ENCODE data around the gene CCDC88B. TPM values are rescaled to one million over a fixed set of nuclear protein-coding genes. Genes with fewer than 3 reads are reported as not detected.

The CCDC88B gene
- total RNA-seq, 1 experiment from 2014 or later: 11.2 TPM

DNA sequence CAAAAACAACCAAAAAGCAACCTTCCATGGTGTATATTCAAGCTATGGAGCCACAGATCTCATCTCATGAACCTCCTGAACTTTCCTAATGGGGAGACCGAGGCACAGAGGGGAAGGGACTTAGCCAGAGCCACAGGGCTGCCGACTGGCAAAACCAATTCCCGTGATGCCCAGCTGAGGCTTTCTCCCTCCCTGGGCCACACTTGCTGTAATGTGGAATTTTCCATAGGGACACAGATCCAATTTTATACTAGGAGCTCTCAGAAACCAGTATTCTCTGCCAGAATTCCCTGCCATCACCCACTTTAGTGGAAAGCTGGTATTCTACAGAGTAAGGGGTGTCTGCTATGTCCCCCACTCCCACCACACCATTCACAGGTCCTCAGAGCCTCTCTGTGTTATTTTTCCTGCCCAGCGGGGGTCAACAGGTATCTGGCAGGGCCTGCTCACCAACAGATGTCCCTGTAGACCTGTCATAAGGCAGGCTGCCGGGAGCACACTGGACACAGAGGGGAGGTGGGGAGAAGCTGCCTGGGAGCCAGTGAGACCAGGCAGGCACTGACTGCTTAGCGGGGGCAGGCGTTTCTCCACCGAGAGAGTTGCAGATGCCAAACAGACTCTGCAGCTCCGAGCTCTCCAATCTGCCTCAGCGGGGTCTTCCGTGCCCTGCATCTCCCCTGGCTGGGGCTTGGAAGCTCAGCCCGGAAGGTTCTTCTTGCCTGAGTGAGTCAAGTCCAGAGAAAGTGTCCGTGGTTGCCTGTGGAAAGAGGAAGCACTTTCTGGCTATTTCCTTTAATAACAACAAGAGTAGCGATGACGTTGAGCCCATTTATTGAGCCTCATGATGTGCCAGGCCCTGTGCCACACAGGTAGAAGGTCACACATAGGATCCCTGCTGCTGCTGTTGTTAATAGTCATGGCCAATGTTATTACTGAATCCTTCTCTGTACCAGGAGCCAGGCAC lies 45.3 kb downstream of the CCDC88B start:
- peaks cover 25% of the 10 kb centered on the region for H3K27me3 Mint-ChIP-seq (ENCODE audit: low read depth)
- H3K9me3 Mint-ChIP-seq: peaks cover 0 to 2% of the 10 kb centered on the region in 2 experiments; a peak in 1 of 5 replicates
- no peaks in the 10 kb centered on the region for H3K27me3 ChIP-seq (ENCODE audit: insufficient read depth, low read length)
- H3K14ac ChIP-seq (ENCODE audit: insufficient read depth, low read length): no peak overlapping the region
- H3K23me2 ChIP-seq (ENCODE audit: insufficient read length, low read depth, low read length, poor library complexity, severe bottlenecking): no peaks in the 10 kb centered on the region
- H3K23ac ChIP-seq (ENCODE audit: insufficient read length, low read depth, low read length): no peak overlapping the region
- H3K9me3 ChIP-seq (ENCODE audit: control insufficient read depth, low read depth, low read length): no peaks in the 10 kb centered on the region
- H3K18ac ChIP-seq (ENCODE audit: insufficient read length, low read depth, low read length): no peak overlapping the region
- H2BK15ac ChIP-seq (ENCODE audit: low read depth, low read length): no peak overlapping the region
- no peaks in the 10 kb centered on the region for H3K4me1 ChIP-seq (ENCODE audit: insufficient read depth, low read length)
- no peaks in the 10 kb centered on the region for H4K20me1 ChIP-seq (ENCODE audit: control insufficient read depth, insufficient read depth, insufficient read length)
- H2BK120ac ChIP-seq (ENCODE audit: low read depth, low read length, poor library complexity, severe bottlenecking): no peak overlapping the region
- H4K5ac ChIP-seq (ENCODE audit: insufficient read length, low read depth, low read length): no peak overlapping the region
- H3T11ph ChIP-seq (ENCODE audit: low read length): no peak overlapping the region
- H3K4ac ChIP-seq (ENCODE audit: low read depth, low read length): no peak overlapping the region
- no peak overlapping the region for H4K91ac ChIP-seq (ENCODE audit: insufficient read length, low read depth, low read length)
- TF ChIP-seq, protein P1, sequence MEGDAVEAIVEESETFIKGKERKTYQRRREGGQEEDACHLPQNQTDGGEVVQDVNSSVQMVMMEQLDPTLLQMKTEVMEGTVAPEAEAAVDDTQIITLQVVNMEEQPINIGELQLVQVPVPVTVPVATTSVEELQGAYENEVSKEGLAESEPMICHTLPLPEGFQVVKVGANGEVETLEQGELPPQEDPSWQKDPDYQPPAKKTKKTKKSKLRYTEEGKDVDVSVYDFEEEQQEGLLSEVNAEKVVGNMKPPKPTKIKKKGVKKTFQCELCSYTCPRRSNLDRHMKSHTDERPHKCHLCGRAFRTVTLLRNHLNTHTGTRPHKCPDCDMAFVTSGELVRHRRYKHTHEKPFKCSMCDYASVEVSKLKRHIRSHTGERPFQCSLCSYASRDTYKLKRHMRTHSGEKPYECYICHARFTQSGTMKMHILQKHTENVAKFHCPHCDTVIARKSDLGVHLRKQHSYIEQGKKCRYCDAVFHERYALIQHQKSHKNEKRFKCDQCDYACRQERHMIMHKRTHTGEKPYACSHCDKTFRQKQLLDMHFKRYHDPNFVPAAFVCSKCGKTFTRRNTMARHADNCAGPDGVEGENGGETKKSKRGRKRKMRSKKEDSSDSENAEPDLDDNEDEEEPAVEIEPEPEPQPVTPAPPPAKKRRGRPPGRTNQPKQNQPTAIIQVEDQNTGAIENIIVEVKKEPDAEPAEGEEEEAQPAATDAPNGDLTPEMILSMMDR (conservative IDR thresholded peaks at IDR 0.05): no peak
- no peak overlapping the region for H3K27ac Mint-ChIP-seq
- H3K79me2 ChIP-seq (ENCODE audit: insufficient read depth, low read length): no peaks in the 10 kb centered on the region
- no peak overlapping the region for H2AFZ ChIP-seq (ENCODE audit: low read length)
- H3K4me2 ChIP-seq (ENCODE audit: insufficient read depth, insufficient read length, low read length): no peak overlapping the region
- no peak for DNase-seq
- WGBS (ENCODE audit: extremely low coverage, insufficient read length, low lambda C conversion rate): no CpG with 5 or more reads among the region's 15 CpGs
- H3K4me1 Mint-ChIP-seq: peaks cover 0 to 5% of the 10 kb centered on the region in 2 experiments; a peak in 2 of 4 replicates
- no peak overlapping the region for H3K56ac ChIP-seq (ENCODE audit: insufficient read length, low read depth, low read length)
- H3K9ac ChIP-seq (ENCODE audit: extremely low read depth, insufficient read length, low read length): no peak overlapping the region
- H2AK5ac ChIP-seq (ENCODE audit: insufficient read length, low read length): no peak overlapping the region
- H2BK5ac ChIP-seq (ENCODE audit: insufficient read length, low read length): no peak overlapping the region
- H2BK12ac ChIP-seq (ENCODE audit: insufficient read length, low read depth, low read length): no peak overlapping the region
- H4K8ac ChIP-seq (replicated peaks; ENCODE audit: insufficient read length, low read depth, low read length): no peak overlapping the region
- no peak overlapping the region for H3K27ac ChIP-seq (ENCODE audit: insufficient read length, low read depth, low read length)
- no peaks in the 10 kb centered on the region for H3K36me3 Mint-ChIP-seq (ENCODE audit: insufficient read depth in 1 of 3, low read depth in 3 of 3)
- no peak overlapping the region for H3K4me3 Mint-ChIP-seq
- no peaks in the 10 kb centered on the region for H3K79me1 ChIP-seq (ENCODE audit: insufficient read depth, low read depth, low read length, poor library complexity, severe bottlenecking)
- no peak overlapping the region for H2BK20ac ChIP-seq (ENCODE audit: low read depth, low read length, poor library complexity, severe bottlenecking)

Measured in H9 (cell line).